Measurements from ENCODE around the gene LNX2. TPM values are rescaled to one million over a fixed set of nuclear protein-coding genes. Genes with fewer than 3 reads are reported as not detected.

Gene LNX2
- total RNA-seq, 1 donor from 2014 or later = 9.2 TPM

DNA sequence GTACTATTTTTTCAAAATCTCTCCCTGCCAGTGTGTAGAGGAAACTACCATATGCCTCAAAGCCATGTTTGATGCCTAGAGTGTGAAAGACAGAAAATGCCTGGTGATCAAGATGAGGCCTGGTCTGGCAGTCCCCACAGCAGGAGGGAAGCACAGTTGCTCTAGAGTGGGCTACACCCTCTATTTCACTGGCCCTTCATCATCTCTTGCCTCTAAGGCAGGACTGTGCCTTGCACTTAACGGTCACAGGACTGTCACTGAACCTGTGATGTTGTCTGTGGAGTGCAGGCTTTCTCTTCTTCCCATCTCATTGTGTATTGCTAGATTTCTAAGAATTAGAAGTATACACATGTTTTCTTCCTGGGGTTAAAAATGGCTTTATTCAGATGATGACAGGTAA is 17.7 kb upstream of the LNX2 start:
- Mint-ChIP-seq H3K27ac (ENCODE audit: unreplicated experiment) (peak overlapping the region; percentile 25), H3K36me3 (ENCODE audit: low read depth) (peaks cover 1% of the 10 kb centered on the region), H3K4me3 (ENCODE audit: unreplicated experiment) (no peak overlapping the region), H3K27me3 (ENCODE audit: low read depth) (no peaks in the 10 kb centered on the region), H3K9me3 (ENCODE audit: low read depth) (no peaks in the 10 kb centered on the region), H3K4me1 (ENCODE audit: low read depth) (peaks cover 36% of the 10 kb centered on the region)
- TF ChIP-seq, protein P1, sequence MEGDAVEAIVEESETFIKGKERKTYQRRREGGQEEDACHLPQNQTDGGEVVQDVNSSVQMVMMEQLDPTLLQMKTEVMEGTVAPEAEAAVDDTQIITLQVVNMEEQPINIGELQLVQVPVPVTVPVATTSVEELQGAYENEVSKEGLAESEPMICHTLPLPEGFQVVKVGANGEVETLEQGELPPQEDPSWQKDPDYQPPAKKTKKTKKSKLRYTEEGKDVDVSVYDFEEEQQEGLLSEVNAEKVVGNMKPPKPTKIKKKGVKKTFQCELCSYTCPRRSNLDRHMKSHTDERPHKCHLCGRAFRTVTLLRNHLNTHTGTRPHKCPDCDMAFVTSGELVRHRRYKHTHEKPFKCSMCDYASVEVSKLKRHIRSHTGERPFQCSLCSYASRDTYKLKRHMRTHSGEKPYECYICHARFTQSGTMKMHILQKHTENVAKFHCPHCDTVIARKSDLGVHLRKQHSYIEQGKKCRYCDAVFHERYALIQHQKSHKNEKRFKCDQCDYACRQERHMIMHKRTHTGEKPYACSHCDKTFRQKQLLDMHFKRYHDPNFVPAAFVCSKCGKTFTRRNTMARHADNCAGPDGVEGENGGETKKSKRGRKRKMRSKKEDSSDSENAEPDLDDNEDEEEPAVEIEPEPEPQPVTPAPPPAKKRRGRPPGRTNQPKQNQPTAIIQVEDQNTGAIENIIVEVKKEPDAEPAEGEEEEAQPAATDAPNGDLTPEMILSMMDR (IDR thresholded peaks at IDR 0.05) = no peak
- DNase-seq (ENCODE audit: low spot score) = no peak

- H3K27ac Mint-ChIP-seq (ENCODE audit: unreplicated experiment) = no peak overlapping the region
- H3K36me3 Mint-ChIP-seq (ENCODE audit: low read depth) = peaks cover 4% of the 10 kb centered on the region
- DNase-seq (ENCODE audit: low spot score) = no peak
- no peak overlapping the region for H3K4me3 Mint-ChIP-seq (ENCODE audit: unreplicated experiment)
- H3K9me3 Mint-ChIP-seq (ENCODE audit: low read depth) = no peaks in the 10 kb centered on the region
- H3K4me1 Mint-ChIP-seq (ENCODE audit: low read depth) = peaks cover 29% of the 10 kb centered on the region
- H3K27me3 Mint-ChIP-seq (ENCODE audit: low read depth) = no peaks in the 10 kb centered on the region
- TF ChIP-seq, protein P1 (IDR thresholded peaks at IDR 0.05) = no peak
Measured at GRCh38 chr13:27637289-27637626, 16.9 kb upstream of the LNX2 start.

DNA sequence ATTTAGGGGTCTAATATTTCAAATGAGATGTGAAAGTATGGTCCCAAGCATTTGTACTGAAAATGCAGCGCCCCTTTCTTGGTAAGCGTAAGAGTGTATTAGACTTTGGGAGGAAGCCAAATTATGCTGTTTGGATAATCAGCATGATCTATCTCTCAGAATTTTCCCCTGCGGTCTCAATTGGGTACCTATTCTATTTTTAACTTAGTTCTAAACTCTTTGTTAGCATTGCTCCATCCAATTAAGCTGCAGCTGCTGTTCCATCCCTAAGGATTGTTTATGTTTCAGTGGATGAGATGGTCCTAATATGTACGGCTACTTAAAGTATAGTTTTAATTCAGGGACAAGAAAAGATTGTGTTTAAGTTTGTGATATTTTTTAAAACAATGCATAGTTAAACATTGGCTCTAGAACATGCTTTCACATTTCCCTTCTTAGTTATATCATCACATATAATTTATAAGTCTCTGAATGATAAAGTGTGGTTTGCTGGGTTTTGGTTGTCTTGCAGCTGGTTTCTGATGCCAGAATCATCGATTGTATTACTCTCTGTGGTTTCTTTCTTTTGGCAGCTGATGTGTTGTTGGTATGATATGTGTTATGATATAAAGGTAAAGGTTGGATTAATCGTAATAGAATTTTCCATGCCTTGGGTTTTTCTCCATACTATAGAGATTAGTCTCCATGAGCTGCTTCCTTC is 16.4 kb upstream of the LNX2 start:
- Mint-ChIP-seq H3K27me3 (ENCODE audit: low read depth) (no peaks in the 10 kb centered on the region), H3K4me1 (ENCODE audit: low read depth) (peaks cover 27% of the 10 kb centered on the region), H3K27ac (ENCODE audit: unreplicated experiment) (peak overlapping the region; percentile 1), H3K9me3 (ENCODE audit: low read depth) (no peaks in the 10 kb centered on the region), H3K4me3 (ENCODE audit: unreplicated experiment) (no peak overlapping the region), H3K36me3 (ENCODE audit: low read depth) (peaks cover 4% of the 10 kb centered on the region)
- no peak for DNase-seq (ENCODE audit: low spot score)
- TF ChIP-seq, protein P1 (IDR thresholded peaks at IDR 0.05) = no peak

DNA sequence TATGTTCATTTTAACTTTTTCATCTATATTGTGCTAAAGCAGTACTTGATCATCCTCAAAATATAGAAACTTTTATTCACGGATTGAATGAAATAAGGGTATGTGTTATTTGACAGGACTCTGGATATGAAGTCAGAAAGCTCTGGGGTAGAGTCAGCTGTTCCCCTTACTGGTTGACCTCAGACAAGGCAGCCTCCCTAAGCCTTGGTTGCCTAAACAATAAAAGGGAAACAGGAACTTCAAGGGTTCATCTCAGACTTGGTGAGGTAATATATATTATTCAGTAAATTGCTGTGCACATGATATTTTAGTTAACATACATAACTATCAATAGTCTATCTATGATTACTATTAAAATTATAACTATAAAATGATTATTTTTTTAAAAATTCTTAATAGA is 14.9 kb upstream of the LNX2 start:
- Mint-ChIP-seq H3K4me3 (ENCODE audit: unreplicated experiment) (no peak overlapping the region), H3K9me3 (ENCODE audit: low read depth) (no peaks in the 10 kb centered on the region), H3K36me3 (ENCODE audit: low read depth) (peaks cover 4% of the 10 kb centered on the region), H3K4me1 (ENCODE audit: low read depth) (peaks cover 30% of the 10 kb centered on the region), H3K27me3 (ENCODE audit: low read depth) (no peaks in the 10 kb centered on the region), H3K27ac (ENCODE audit: unreplicated experiment) (no peak overlapping the region)
- DNase-seq (ENCODE audit: low spot score) = no peak
- TF ChIP-seq, protein P1 (IDR thresholded peaks at IDR 0.05) = no peak

- Mint-ChIP-seq H3K27ac (ENCODE audit: unreplicated experiment) (no peak overlapping the region), H3K4me1 (ENCODE audit: low read depth) (peaks cover 30% of the 10 kb centered on the region), H3K36me3 (ENCODE audit: low read depth) (peaks cover 4% of the 10 kb centered on the region), H3K9me3 (ENCODE audit: low read depth) (no peaks in the 10 kb centered on the region), H3K4me3 (ENCODE audit: unreplicated experiment) (no peak overlapping the region), H3K27me3 (ENCODE audit: low read depth) (no peaks in the 10 kb centered on the region)
- TF ChIP-seq, protein P1 (IDR thresholded peaks at IDR 0.05) = no peak
- DNase-seq (ENCODE audit: low spot score) = no peak
Measured at GRCh38 chr13:27634791-27635190, 14.5 kb upstream of the LNX2 start.
